Measurements from ENCODE around the gene KLHL12.
"Not testable (repeated sequence)": the region's sequence is repeated elsewhere in the genome, so short reads cannot be mapped to it uniquely, and the experiment has no call there.

KLHL12 gene

DNA sequence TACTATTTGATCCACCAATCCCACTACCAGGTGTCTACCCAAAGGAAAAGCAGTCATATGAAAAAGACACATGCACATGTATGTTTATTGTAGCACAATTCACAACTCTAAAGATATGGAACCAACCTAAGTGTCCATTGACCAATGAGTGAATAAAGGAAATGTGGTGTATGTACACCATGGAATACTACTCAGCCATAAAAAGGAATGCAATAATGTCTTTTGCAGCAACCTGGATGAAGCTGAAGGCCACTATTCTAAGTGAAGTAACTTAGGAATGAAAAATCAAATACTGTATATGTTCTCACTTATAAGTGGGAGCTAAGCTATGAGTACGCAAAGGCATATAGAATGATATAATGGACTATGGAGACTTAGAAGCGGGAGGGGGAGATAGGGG is 18.4 kb upstream of the KLHL12 start:
- no peak for DNase-seq (ENCODE audit: extremely low read depth, low read depth)
- TF ChIP-seq, protein P1, sequence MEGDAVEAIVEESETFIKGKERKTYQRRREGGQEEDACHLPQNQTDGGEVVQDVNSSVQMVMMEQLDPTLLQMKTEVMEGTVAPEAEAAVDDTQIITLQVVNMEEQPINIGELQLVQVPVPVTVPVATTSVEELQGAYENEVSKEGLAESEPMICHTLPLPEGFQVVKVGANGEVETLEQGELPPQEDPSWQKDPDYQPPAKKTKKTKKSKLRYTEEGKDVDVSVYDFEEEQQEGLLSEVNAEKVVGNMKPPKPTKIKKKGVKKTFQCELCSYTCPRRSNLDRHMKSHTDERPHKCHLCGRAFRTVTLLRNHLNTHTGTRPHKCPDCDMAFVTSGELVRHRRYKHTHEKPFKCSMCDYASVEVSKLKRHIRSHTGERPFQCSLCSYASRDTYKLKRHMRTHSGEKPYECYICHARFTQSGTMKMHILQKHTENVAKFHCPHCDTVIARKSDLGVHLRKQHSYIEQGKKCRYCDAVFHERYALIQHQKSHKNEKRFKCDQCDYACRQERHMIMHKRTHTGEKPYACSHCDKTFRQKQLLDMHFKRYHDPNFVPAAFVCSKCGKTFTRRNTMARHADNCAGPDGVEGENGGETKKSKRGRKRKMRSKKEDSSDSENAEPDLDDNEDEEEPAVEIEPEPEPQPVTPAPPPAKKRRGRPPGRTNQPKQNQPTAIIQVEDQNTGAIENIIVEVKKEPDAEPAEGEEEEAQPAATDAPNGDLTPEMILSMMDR (IDR thresholded peaks at IDR 0.05; ENCODE audit: low read depth, low read length), result no peak

DNA sequence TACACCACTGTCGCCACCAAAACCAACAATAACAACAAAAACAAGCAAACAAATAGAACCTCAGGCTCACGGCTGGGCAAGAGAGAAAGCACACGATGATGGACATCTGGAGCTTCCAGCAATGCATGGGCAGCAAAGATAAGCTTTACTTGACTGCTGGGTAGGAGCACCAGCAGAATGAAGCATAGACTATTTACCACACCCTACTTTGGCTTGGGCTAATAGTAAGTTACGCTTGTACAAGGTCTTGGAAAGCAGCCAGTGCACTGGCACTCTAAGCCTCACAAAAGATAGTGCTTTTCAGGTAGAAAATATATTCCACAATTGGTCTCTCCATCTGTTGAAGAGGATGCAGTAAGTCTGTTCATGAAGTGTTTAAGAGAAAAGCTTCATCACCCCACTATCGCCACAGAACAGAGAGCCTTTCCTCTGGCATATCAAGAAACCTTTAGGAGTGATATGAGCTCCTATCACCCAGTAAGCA is 17.4 kb upstream of the KLHL12 start:
- TF ChIP-seq, protein P1 (IDR thresholded peaks at IDR 0.05; ENCODE audit: low read depth, low read length), result no peak
- no peak for DNase-seq (ENCODE audit: extremely low read depth, low read depth)

DNA sequence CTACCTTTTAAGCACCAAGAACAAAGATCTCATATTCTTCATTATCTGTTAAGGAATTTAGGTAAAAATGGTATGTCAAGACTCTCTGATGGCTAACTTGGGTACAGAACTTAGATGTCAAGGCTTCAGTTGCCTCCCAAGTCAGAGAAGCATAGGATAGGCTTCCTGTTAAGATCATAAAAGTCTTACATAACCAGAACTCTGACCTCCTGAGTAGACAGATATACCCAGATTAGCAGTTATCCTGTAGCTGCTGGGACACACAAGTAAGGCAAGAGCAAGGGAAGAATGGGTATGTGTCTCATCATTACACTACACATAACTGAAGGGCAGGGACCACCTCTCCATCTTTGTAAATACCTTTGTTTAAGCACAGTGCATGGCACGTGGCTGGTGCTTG is 15.4 kb upstream of the KLHL12 start:
- TF ChIP-seq, protein P1 (IDR thresholded peaks at IDR 0.05; ENCODE audit: low read depth, low read length), result no peak
- DNase-seq (ENCODE audit: extremely low read depth, low read depth), result no peak

DNA sequence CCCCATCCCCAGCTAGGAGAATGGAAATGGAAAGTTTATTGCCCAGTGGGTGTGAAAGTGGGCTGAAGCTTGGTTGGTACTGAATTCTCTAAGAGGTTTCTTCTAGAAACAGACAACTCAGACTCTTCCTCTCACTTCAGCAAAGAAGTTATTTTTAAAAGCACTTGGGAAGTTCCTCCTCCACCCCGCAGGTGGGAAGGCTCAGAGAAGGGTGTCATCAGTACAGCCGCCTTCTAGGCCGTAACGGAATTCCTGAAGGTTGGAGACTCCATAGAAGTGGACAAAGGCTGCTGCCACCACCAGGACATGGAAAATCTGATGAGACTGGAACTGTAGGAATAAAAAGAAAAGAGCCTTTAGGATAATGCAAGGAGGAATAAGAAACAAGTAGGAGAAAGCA is 14.3 kb upstream of the KLHL12 start:
- TF ChIP-seq, protein P1 (IDR thresholded peaks at IDR 0.05; ENCODE audit: low read depth, low read length), result no peak
- no peak for DNase-seq (ENCODE audit: extremely low read depth, low read depth)

DNA sequence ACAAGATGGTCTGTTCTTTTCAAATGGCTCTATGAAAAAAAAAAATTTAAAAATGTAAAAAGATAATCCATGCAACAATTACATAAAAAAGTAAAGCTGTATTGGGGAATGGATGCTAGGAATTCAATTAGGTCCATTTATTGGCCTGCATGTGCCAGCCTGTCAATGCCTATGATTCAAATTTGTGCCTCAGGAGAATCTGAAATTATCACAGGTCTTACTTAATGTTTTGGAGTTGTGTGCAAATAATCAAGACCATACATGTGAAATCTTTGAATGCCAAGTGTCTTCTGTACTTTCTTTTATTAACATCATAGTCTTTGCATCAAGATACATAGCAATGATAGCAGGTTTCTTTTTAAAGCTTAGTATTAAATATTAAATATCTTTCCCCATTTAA is 13.5 kb upstream of the KLHL12 start:
- no peak for DNase-seq (ENCODE audit: extremely low read depth, low read depth)
- TF ChIP-seq, protein P1 (IDR thresholded peaks at IDR 0.05; ENCODE audit: low read depth, low read length), result no peak

DNA sequence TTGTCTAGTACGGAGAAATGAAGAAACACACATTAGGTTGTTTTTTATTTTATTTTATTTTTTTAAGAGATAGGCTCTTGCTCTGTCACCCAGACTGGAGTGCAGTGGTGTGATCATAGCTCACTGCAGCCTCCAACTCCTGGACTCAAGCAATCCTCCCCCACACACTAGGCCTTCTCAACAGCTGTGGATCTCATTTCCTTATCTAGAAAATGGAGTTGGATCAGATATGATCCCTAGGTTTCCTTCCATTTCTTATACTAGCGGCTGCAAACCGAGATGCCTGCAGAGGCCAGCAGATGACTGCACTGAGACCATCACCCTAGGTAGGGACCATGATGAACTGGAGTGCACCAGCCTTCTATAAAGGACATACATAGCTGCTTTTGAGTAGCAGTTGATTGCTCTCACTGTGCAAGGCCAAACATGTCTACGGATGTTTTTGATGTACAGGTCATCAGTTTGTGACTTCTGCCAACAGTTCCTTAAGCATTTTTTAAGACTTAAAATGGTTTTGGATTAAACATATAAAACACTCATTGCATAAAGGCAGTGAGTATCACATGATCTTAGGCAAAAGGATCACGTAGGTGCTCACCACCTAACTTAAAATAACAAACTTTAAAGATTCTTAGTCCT is 11.4 kb upstream of the KLHL12 start:
- DNase-seq (ENCODE audit: extremely low read depth, low read depth), result no peak
- TF ChIP-seq, protein P1 (IDR thresholded peaks at IDR 0.05; ENCODE audit: low read depth, low read length), result no peak

GRCh38 chr1:202936409-202936808 is 9.4 kb upstream of the KLHL12 start:
- DNase-seq (ENCODE audit: extremely low read depth, low read depth), result not testable (repeated sequence)

DNA sequence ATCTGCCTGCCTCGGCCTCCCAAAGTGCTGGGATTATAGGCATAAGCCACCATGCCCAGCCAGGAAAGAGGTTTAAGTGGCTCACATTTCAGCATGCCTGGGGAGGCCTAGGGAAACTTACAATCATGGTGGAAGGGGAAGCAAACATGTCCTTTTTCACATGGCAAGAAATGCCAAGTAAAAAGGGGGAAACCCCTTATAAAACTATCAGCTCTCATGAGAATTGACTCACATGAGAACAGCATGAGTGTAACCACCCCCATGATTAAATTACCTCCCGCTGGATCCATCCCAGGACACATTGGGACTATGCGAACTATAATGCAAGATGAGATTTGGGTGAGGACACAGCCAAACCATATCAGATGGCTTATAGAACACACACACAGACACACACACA is 8.8 kb upstream of the KLHL12 start:
- DNase-seq (ENCODE audit: extremely low read depth, low read depth), result no peak
- TF ChIP-seq, protein P1 (IDR thresholded peaks at IDR 0.05; ENCODE audit: low read depth, low read length), result no peak

Measured in AG09319 (cell line).